Effector memory CD4-positive, alpha-beta T cell (primary cell): Measurements from ENCODE around the gene TTLL11.

Source experiments
- DNase-seq, 3 donors: peaks; one replicate each; pipeline ENCODE4 v3.0.0-alpha.2; 2020
- H3K27ac ChIP-seq: 2 replicates; pipeline ENCODE4 v1.7.0; 2013; ENCODE audit warnings: mild to moderate bottlenecking, low read length, moderate library complexity; ENCODE audit not compliant: insufficient read depth, poor library complexity, severe bottlenecking
- H3K27me3 ChIP-seq: replicated peaks from 2 replicates; pipeline ENCODE4 v1.7.0; 2013; ENCODE audit warnings: mild to moderate bottlenecking, low read length; ENCODE audit not compliant: insufficient read depth, control insufficient read depth, poor library complexity, severe bottlenecking
- H3K36me3 ChIP-seq: 2 replicates; pipeline ENCODE4 v1.7.0; 2013; ENCODE audit warnings: mild to moderate bottlenecking, low read length, moderate library complexity; ENCODE audit not compliant: control insufficient read depth, insufficient read depth
- H3K4me1 ChIP-seq: 2 replicates; pipeline ENCODE4 v1.7.0; 2013; ENCODE audit warnings: low read length, mild to moderate bottlenecking; ENCODE audit not compliant: control insufficient read depth, insufficient read depth, poor library complexity, severe bottlenecking
- H3K4me3 ChIP-seq: 2 replicates; pipeline ENCODE4 v1.7.0; 2013; ENCODE audit warnings: low read length, low read depth, mild to moderate bottlenecking; ENCODE audit not compliant: insufficient read depth, poor library complexity, severe bottlenecking
- H3K9me3 ChIP-seq: 2 replicates; pipeline ENCODE4 v1.7.0; 2013; ENCODE audit warnings: mild to moderate bottlenecking, low read length, moderate library complexity; ENCODE audit not compliant: control insufficient read depth

Gene TTLL11

GRCh38 chr9:121814594-121814993, 278.5 kb downstream of the TTLL11 start:
- Histone ChIP-seq H3K4me1 (no peaks in the 10 kb centered on the region), H3K36me3 (no peaks in the 10 kb centered on the region), H3K4me3 (no peak overlapping the region), H3K9me3 (no peaks in the 10 kb centered on the region), H3K27ac (no peak overlapping the region), H3K27me3 (no peaks in the 10 kb centered on the region)
- DNase-seq: no peak

- no peak for DNase-seq
- Histone ChIP-seq H3K4me3 (no peak overlapping the region), H3K27me3 (no peaks in the 10 kb centered on the region), H3K9me3 (no peaks in the 10 kb centered on the region), H3K36me3 (no peaks in the 10 kb centered on the region), H3K4me1 (no peaks in the 10 kb centered on the region), H3K27ac (no peak overlapping the region)
Measured at GRCh38 chr9:121813519-121814210, 279.4 kb downstream of the TTLL11 start.

- no peak for DNase-seq
- H3K27ac ChIP-seq: no peak overlapping the region
- H3K27me3 ChIP-seq: no peaks in the 10 kb centered on the region
- H3K9me3 ChIP-seq: no peaks in the 10 kb centered on the region
- no peak overlapping the region for H3K4me3 ChIP-seq
- no peaks in the 10 kb centered on the region for H3K36me3 ChIP-seq
- H3K4me1 ChIP-seq: no peaks in the 10 kb centered on the region
Measured at GRCh38 chr9:121812159-121812735, 280.9 kb downstream of the TTLL11 start.

- Histone ChIP-seq H3K36me3 (no peaks in the 10 kb centered on the region), H3K9me3 (no peaks in the 10 kb centered on the region), H3K4me1 (no peaks in the 10 kb centered on the region), H3K4me3 (no peak overlapping the region), H3K27me3 (no peaks in the 10 kb centered on the region), H3K27ac (no peak overlapping the region)
- DNase-seq: no peak
Measured at GRCh38 chr9:121811751-121812150, 281.4 kb downstream of the TTLL11 start.

- Histone ChIP-seq H3K27ac (no peak overlapping the region), H3K4me1 (no peaks in the 10 kb centered on the region), H3K36me3 (no peaks in the 10 kb centered on the region), H3K27me3 (no peaks in the 10 kb centered on the region), H3K4me3 (no peak overlapping the region), H3K9me3 (no peaks in the 10 kb centered on the region)
- no peak for DNase-seq
Measured at GRCh38 chr9:121811140-121811539, 282.0 kb downstream of the TTLL11 start.

GRCh38 chr9:121810489-121810888, 282.6 kb downstream of the TTLL11 start:
- no peaks in the 10 kb centered on the region for H3K4me1 ChIP-seq
- H3K9me3 ChIP-seq: no peaks in the 10 kb centered on the region
- H3K27ac ChIP-seq: no peak overlapping the region
- H3K4me3 ChIP-seq: no peak overlapping the region
- DNase-seq: no peak
- H3K27me3 ChIP-seq: no peaks in the 10 kb centered on the region
- no peaks in the 10 kb centered on the region for H3K36me3 ChIP-seq

GRCh38 chr9:121809356-121810050, 283.6 kb downstream of the TTLL11 start:
- DNase-seq: no peak
- Histone ChIP-seq H3K4me1 (no peaks in the 10 kb centered on the region), H3K27ac (no peak overlapping the region), H3K27me3 (no peaks in the 10 kb centered on the region), H3K4me3 (no peak overlapping the region), H3K9me3 (no peaks in the 10 kb centered on the region), H3K36me3 (no peaks in the 10 kb centered on the region)

- H3K4me1 ChIP-seq: no peaks in the 10 kb centered on the region
- H3K4me3 ChIP-seq: no peak overlapping the region
- no peaks in the 10 kb centered on the region for H3K36me3 ChIP-seq
- H3K27me3 ChIP-seq: no peaks in the 10 kb centered on the region
- no peak overlapping the region for H3K27ac ChIP-seq
- no peak for DNase-seq
- H3K9me3 ChIP-seq: no peaks in the 10 kb centered on the region
Measured at GRCh38 chr9:121808781-121809180, 284.3 kb downstream of the TTLL11 start.

GRCh38 chr9:121807823-121808278, 285.3 kb downstream of the TTLL11 start:
- Histone ChIP-seq H3K27me3 (no peaks in the 10 kb centered on the region), H3K9me3 (no peaks in the 10 kb centered on the region), H3K36me3 (no peaks in the 10 kb centered on the region), H3K4me3 (no peak overlapping the region), H3K27ac (no peak overlapping the region), H3K4me1 (no peaks in the 10 kb centered on the region)
- no peak for DNase-seq
